Osteoblast (primary cell): Measurements from ENCODE around the gene NAGS. TPM values are rescaled to one million over a fixed set of nuclear protein-coding genes. Genes with fewer than 3 reads are reported as not detected.

Experiments used
- DNase-seq: peaks from one replicate; pipeline ENCODE4 v3.0.0; 2011; ENCODE audit warnings: low spot score, mixed read lengths; ENCODE audit not compliant: insufficient read length; ENCODE audit errors: missing footprints
- H2AFZ ChIP-seq: 2 replicates; pipeline ENCODE4 v1.6.0; 2011; ENCODE audit warnings: mild to moderate bottlenecking, low read length
- H3K27ac ChIP-seq: 2 replicates; pipeline ENCODE4 v1.5.1; 2011; ENCODE audit warnings: mild to moderate bottlenecking, low read depth, low read length, moderate library complexity
- H3K27me3 ChIP-seq: 2 replicates; pipeline ENCODE4 v1.6.0; 2012; ENCODE audit warnings: mild to moderate bottlenecking, control low read depth, inconsistent platforms, low read length, moderate library complexity; ENCODE audit not compliant: insufficient read depth
- H3K36me3 ChIP-seq: 2 replicates; pipeline ENCODE4 v1.5.1; 2011; ENCODE audit warnings: mild to moderate bottlenecking, low read length, control low read depth, moderate library complexity; ENCODE audit not compliant: insufficient read depth
- H3K4me1 ChIP-seq: 2 replicates; pipeline ENCODE4 v1.5.1; 2011; ENCODE audit warnings: mild to moderate bottlenecking, low read length, control low read depth, moderate library complexity; ENCODE audit not compliant: insufficient read depth
- H3K4me2 ChIP-seq: 2 replicates; pipeline ENCODE4 v1.6.0; 2011; ENCODE audit warnings: mild to moderate bottlenecking, low read length; ENCODE audit not compliant: insufficient read depth
- H3K4me3 ChIP-seq: fragments of 200-600 bp; sonication (generic); 3 replicates; pipeline ENCODE4 v1.5.1; 2012; ENCODE audit warnings: mild to moderate bottlenecking, low read length, inconsistent platforms; ENCODE audit not compliant: insufficient read depth
- H3K79me2 ChIP-seq: 2 replicates; pipeline ENCODE4 v1.6.0; 2012; ENCODE audit warnings: mild to moderate bottlenecking, low read length, control low read depth, inconsistent platforms; ENCODE audit not compliant: insufficient read depth
- H3K9me3 ChIP-seq: 2 replicates; pipeline ENCODE4 v1.5.1; 2011; ENCODE audit warnings: low read depth, low read length, control low read depth
- H4K20me1 ChIP-seq: 2 replicates; pipeline ENCODE4 v1.6.0; 2012; ENCODE audit warnings: mild to moderate bottlenecking, low read length, control low read depth; ENCODE audit not compliant: insufficient read depth
- total RNA-seq: library from RNA; depleted of rRNA; stranded (reverse); fragments of >200 nt; gene quantifications from 2 replicates; pipeline ENCODE4 v1.2.3, GENCODE V29; 2012
- TF ChIP-seq, protein P1 (sequence below): IDR thresholded peaks from 2 replicates; pipeline ENCODE4 v1.5.1; 2011; ENCODE audit warnings: mild to moderate bottlenecking, low read depth, low read length, moderate library complexity; ENCODE audit errors: extremely low read depth

Gene NAGS
- total RNA-seq, 1 donor = 0.36 TPM

DNA sequence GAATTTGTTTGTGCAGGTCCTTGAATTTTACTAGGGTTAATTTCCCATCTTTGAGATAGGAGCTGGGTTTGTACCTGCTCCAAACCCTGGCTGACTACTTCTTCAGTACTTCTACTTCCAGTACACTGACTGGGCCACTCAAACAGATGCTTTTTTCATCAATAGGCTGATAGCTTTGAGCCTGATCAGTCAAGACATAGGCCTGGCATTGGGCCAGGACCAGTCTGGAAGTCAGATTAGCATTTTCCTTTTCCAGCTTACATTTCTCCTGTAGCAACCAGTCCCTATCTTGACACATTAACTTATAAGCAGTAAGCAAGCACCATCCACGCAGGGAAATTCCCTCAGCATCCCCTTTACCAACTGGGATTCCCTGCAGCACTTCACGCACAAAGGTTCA is 17.8 kb downstream of the NAGS start:
- Histone ChIP-seq H3K9me3 (no peaks in the 10 kb centered on the region), H3K4me3 (no peak overlapping the region), H3K27ac (no peak overlapping the region), H3K79me2 (no peaks in the 10 kb centered on the region), H3K27me3 (no peaks in the 10 kb centered on the region), H3K4me1 (no peaks in the 10 kb centered on the region), H3K36me3 (peaks cover 17% of the 10 kb centered on the region), H4K20me1 (no peaks in the 10 kb centered on the region), H2AFZ (no peak overlapping the region), H3K4me2 (no peak overlapping the region)
- DNase-seq = peak; percentile 31
- TF ChIP-seq, protein P1, sequence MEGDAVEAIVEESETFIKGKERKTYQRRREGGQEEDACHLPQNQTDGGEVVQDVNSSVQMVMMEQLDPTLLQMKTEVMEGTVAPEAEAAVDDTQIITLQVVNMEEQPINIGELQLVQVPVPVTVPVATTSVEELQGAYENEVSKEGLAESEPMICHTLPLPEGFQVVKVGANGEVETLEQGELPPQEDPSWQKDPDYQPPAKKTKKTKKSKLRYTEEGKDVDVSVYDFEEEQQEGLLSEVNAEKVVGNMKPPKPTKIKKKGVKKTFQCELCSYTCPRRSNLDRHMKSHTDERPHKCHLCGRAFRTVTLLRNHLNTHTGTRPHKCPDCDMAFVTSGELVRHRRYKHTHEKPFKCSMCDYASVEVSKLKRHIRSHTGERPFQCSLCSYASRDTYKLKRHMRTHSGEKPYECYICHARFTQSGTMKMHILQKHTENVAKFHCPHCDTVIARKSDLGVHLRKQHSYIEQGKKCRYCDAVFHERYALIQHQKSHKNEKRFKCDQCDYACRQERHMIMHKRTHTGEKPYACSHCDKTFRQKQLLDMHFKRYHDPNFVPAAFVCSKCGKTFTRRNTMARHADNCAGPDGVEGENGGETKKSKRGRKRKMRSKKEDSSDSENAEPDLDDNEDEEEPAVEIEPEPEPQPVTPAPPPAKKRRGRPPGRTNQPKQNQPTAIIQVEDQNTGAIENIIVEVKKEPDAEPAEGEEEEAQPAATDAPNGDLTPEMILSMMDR = no peak

DNA sequence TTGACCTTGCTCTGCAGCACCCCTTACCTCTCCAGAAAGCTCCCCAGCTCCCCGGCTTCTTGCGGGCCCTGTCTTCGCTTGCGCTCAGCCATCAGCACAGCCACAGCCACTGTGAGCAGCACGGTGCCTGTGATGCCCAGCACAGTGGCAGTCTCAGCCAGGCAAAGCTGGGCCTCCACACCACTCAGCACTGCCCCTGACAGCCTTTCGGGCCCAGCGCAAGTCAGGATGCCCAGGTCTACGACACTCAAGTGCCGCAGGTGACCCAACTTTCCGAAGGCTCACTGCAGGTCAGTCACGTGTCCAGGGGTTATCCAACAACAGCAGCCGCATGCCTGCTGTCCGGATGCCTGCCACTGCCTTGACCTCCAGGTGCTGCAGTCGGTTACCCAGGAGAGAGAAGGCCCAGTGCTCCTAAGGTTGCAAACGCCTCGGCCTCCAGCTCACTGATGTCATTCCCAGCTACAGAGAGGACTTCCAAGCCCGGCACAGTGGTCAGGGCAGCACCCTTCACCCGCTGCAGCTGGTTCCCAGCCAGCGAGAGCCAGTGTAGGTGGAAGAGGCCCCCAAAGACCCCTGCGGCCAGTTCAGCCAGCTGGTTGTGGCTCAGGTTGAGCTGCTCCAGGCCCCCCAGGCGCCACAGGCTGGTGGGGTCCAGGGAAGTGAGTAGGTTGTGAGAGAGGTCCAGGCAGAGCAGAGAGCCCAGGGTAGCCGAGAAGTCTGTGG is 19.3 kb downstream of the NAGS start:
- Histone ChIP-seq H3K4me2 (no peak overlapping the region), H3K36me3 (peaks cover 21% of the 10 kb centered on the region), H3K27me3 (no peaks in the 10 kb centered on the region), H3K79me2 (no peaks in the 10 kb centered on the region), H2AFZ (no peak overlapping the region), H4K20me1 (peaks cover 3% of the 10 kb centered on the region), H3K4me1 (no peaks in the 10 kb centered on the region), H3K9me3 (no peaks in the 10 kb centered on the region), H3K27ac (no peak overlapping the region), H3K4me3 (no peak overlapping the region)
- peak; percentile 37 for DNase-seq
- TF ChIP-seq, protein P1 = no peak

DNA sequence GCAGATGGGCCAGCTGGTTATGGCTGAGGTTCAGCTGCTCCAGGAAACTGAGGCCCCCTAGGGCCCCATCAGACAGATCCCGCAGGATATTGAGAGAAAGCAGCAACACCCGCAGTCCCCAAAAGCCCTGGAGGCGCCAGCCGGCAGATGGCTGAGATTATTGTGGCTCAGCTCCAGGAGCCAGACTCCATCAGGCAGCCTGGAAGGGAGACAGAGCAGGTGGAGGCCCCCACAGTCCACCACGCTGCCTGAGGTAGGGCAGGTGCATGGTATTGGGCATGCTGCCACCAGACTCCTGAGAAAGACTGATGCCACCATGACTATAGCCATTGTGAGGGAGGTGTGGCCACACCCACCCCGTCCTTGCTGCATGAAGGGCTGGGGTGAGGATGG is 19.8 kb downstream of the NAGS start:
- Histone ChIP-seq H3K9me3 (no peaks in the 10 kb centered on the region), H4K20me1 (peaks cover 3% of the 10 kb centered on the region), H3K4me2 (no peak overlapping the region), H3K79me2 (no peaks in the 10 kb centered on the region), H3K4me1 (no peaks in the 10 kb centered on the region), H3K36me3 (peaks cover 26% of the 10 kb centered on the region), H3K27me3 (no peaks in the 10 kb centered on the region), H3K27ac (no peak overlapping the region), H2AFZ (no peak overlapping the region), H3K4me3 (no peak overlapping the region)
- no peak for DNase-seq
- TF ChIP-seq, protein P1 = no peak

DNA sequence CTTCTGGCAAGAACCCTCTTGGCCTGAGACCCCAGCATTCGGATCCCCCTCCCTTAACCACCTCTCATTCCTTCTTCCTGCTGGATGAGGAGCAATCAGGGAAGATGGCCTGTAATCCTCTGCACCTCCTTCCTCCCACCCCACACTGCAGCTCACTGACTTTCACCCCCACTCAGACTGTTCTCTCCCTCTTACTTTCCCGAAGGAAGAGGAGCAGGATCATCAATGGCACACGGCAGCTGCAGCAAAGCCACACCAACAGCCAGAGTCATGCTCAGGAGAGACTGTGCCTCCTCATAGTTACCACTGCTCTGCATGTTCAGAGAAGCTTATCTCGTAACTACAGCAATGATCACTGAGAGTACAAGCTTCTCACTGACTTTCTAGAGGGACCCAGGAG is 20.4 kb downstream of the NAGS start:
- Histone ChIP-seq H3K4me3 (no peak overlapping the region), H4K20me1 (peaks cover 3% of the 10 kb centered on the region), H3K27ac (no peak overlapping the region), H3K79me2 (peaks cover 3% of the 10 kb centered on the region), H3K4me1 (no peaks in the 10 kb centered on the region), H3K9me3 (no peaks in the 10 kb centered on the region), H2AFZ (no peak overlapping the region), H3K36me3 (peaks cover 32% of the 10 kb centered on the region), H3K4me2 (no peak overlapping the region), H3K27me3 (no peaks in the 10 kb centered on the region)
- TF ChIP-seq, protein P1 = no peak
- DNase-seq = peak; percentile 26
